GM12874 (cell line): ENCODE data around the gene FKRP.

ENCODE experiments used
- TF ChIP-seq, protein P1 (sequence below): IDR thresholded peaks from 2 replicates; pipeline ENCODE4 v1.5.1; 2011; ENCODE audit warnings: low read depth, mild to moderate bottlenecking, control low read depth, low read length, moderate library complexity; ENCODE audit not compliant: insufficient read depth

The FKRP gene

GRCh38 chr19:46759817-46760333, 14.0 kb downstream of the FKRP start:
- TF ChIP-seq, protein P1, sequence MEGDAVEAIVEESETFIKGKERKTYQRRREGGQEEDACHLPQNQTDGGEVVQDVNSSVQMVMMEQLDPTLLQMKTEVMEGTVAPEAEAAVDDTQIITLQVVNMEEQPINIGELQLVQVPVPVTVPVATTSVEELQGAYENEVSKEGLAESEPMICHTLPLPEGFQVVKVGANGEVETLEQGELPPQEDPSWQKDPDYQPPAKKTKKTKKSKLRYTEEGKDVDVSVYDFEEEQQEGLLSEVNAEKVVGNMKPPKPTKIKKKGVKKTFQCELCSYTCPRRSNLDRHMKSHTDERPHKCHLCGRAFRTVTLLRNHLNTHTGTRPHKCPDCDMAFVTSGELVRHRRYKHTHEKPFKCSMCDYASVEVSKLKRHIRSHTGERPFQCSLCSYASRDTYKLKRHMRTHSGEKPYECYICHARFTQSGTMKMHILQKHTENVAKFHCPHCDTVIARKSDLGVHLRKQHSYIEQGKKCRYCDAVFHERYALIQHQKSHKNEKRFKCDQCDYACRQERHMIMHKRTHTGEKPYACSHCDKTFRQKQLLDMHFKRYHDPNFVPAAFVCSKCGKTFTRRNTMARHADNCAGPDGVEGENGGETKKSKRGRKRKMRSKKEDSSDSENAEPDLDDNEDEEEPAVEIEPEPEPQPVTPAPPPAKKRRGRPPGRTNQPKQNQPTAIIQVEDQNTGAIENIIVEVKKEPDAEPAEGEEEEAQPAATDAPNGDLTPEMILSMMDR, result no peak

GRCh38 chr19:46760363-46760762, 14.5 kb downstream of the FKRP start:
- TF ChIP-seq, protein P1, result no peak

GRCh38 chr19:46761418-46761831, 15.6 kb downstream of the FKRP start:
- TF ChIP-seq, protein P1, result no peak

- TF ChIP-seq, protein P1, result no peak
Observed at GRCh38 chr19:46762245-46762890, 16.5 kb downstream of the FKRP start.

DNA sequence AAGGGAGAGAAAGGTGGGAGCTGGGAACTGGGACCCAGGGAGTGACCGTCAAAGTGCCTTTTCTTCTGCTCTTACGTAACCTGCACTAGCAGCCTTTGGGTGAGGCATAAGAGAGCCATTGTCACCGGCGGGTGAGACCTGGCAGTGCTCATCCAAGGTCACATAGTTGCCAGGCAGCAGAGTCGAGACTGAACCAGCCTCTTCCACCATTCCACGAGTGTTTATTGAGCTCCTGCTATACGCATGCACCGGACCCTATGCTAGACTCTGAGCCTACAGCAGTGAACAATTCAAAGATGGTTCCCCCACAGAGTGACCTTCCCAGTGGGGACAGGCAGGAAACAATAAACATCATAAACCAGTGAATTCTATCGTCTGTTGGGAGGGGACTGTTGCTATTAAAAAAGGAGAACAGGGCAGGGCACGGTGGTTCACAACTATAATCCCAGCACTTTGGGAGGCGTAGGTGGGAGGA, 19.0 kb downstream of the FKRP start:
- TF ChIP-seq, protein P1, result no peak

DNA sequence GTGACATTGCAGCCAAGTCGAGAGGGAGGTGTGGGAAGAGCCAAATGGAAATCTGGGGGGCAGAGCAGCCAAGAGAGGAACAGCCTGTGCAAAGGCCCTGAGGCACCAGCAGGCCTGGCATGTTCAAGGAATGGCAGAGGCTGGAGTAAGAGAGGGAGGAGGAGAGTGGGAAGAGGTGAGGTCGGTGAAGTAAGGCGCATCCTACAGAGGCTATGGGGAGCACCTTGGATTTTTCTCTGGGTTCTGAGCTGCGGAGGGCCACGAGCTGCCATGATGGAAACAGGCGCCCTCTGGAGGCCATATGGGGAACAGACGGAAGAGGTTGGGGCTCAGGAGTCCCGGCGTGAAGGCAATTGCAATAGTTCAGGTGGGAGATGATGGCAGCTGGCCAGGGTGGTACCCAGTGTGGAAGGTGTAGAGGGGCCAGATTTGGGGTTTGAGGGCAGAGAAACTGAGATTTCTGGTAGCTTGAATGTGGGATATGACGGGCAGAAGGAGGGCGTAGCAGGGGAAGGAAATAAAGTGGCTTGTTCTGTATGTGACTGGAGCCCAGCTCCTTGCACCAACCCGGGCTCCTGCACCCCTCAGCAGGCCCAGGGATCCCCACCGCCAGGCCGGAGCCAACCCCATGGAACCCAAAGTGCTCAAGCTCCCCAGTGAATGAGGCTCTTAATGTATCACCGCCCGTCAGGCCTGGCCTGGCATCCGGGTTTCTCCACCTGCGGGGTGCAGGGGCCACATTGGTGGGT, 20.9 kb downstream of the FKRP start:
- TF ChIP-seq, protein P1, result peak; percentile 89

DNA sequence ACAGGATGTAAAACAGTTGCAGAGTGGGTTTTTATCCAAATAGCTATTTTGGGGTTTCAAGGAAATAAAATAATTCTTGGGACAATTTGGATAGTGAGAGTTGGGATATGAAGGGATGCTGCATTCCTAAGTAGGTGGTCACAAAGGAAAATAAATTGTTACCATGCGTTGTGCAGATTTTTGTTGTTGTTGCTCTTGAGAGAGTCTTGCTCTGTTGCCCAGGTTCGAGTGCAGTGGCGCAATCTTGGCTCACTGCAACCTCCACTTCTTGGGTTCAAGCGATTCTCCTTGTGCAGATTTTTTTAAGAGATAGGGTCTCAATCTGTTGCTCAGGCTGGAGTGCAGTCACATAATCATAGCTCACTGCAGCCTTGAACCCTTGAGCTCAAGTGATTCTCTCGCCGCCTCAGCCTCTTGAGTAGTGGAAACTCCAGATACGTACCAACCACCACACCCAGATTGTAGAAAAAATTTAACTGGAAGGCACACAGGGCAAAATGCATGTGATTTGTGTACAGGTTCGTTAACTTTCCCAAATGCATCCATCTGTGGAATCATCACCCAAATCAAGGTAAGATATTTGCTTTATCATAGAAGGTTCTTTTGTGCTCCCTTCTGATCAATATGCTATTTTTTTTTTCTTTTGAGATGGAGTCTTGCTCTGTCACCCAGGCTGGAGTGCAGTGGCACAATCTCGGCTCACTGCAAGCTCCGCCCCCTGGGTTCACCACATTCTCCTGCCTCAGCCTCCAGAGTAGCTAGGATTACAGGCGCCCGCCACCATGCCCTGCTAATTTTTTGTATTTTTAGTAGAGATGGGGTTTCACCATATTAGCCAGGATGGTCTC, 26.5 kb downstream of the FKRP start:
- TF ChIP-seq, protein P1, result no peak
